Fibroblast of the conjunctiva (primary cell): ENCODE data around the gene SLC25A42.
"Not testable (repeated sequence)": the region's sequence is repeated elsewhere in the genome, so short reads cannot be mapped to it uniquely, and the experiment has no call there.

Experiments
- DNase-seq: peaks from one replicate; pipeline ENCODE4 v3.0.0-alpha.2; 2010; ENCODE audit warnings: low read depth

Gene SLC25A42

GRCh38 chr19:19063183-19064097 lies at the start of gene SLC25A42:
Gene SLC25A42 (plus strand): TSS chr19:19063994. CDS start chr19:19096125, 32,131 bp downstream.
- DNase-seq: peak; percentile 100

- no peak for DNase-seq
These were observed 42.7 kb upstream of the SLC25A42 start for GRCh38 chr19:19021115-19021514.

GRCh38 chr19:19022380-19022961 lies 41.3 kb upstream of the SLC25A42 start:
- DNase-seq: no peak

GRCh38 chr19:19023376-19023775 lies 40.4 kb upstream of the SLC25A42 start:
- DNase-seq: not testable (repeated sequence)

GRCh38 chr19:19025861-19026260 lies 37.9 kb upstream of the SLC25A42 start:
- DNase-seq: no peak

GRCh38 chr19:19026299-19026971 lies 37.4 kb upstream of the SLC25A42 start:
- no peak for DNase-seq

- DNase-seq: no peak
These were observed 36.6 kb upstream of the SLC25A42 start for GRCh38 chr19:19027228-19027627.

- no peak for DNase-seq
These were observed 35.3 kb upstream of the SLC25A42 start for GRCh38 chr19:19028526-19028925.

- DNase-seq: no peak
These were observed 31.9 kb upstream of the SLC25A42 start for GRCh38 chr19:19031891-19032290.

GRCh38 chr19:19032420-19033175 lies 31.2 kb upstream of the SLC25A42 start:
- DNase-seq: peak; percentile 75

- no peak for DNase-seq
These were observed 30.7 kb upstream of the SLC25A42 start for GRCh38 chr19:19033176-19033425.

- DNase-seq: peak; percentile 73
These were observed 30.2 kb upstream of the SLC25A42 start, which contains the start of the genes ARMC6 and SUGP2 for GRCh38 chr19:19033426-19034203. Gene ARMC6 (plus strand): TSS chr19:19033603. CDS start chr19:19034210, 607 bp downstream. Gene SUGP2 (minus strand): TSS chr19:19033517. CDS start chr19:19031071, 2,446 bp downstream.

GRCh38 chr19:19034204-19034624 lies 29.6 kb upstream of the SLC25A42 start:
- peak; percentile 43 for DNase-seq

GRCh38 chr19:19039901-19040300 lies 23.9 kb upstream of the SLC25A42 start:
- no peak for DNase-seq

GRCh38 chr19:19040417-19040816 lies 23.4 kb upstream of the SLC25A42 start:
- DNase-seq: peak; percentile 96

GRCh38 chr19:19042732-19043280 lies 21.0 kb upstream of the SLC25A42 start:
- no peak for DNase-seq

- no peak for DNase-seq
These were observed 20.3 kb upstream of the SLC25A42 start for GRCh38 chr19:19043481-19043880.

GRCh38 chr19:19043881-19044280 lies 19.9 kb upstream of the SLC25A42 start:
- DNase-seq: no peak

- DNase-seq: no peak
These were observed 14.4 kb upstream of the SLC25A42 start for GRCh38 chr19:19049406-19049805.

GRCh38 chr19:19050104-19050503 lies 13.7 kb upstream of the SLC25A42 start:
- no peak for DNase-seq

GRCh38 chr19:19050731-19051130 lies 13.1 kb upstream of the SLC25A42 start:
- DNase-seq: no peak
